GM12801 (cell line): ENCODE measurements around the gene HRAS.

Experiments used
- TF ChIP-seq, protein P1 (sequence below): IDR thresholded peaks from one replicate; pipeline ENCODE4 v1.5.1; 2011; ENCODE audit warnings: control low read depth; ENCODE audit not compliant: insufficient read length; ENCODE audit errors: extremely low read depth

Gene HRAS

GRCh38 chr11:531919-532526 lies 3.4 kb downstream of the HRAS start:
- TF ChIP-seq, protein P1, sequence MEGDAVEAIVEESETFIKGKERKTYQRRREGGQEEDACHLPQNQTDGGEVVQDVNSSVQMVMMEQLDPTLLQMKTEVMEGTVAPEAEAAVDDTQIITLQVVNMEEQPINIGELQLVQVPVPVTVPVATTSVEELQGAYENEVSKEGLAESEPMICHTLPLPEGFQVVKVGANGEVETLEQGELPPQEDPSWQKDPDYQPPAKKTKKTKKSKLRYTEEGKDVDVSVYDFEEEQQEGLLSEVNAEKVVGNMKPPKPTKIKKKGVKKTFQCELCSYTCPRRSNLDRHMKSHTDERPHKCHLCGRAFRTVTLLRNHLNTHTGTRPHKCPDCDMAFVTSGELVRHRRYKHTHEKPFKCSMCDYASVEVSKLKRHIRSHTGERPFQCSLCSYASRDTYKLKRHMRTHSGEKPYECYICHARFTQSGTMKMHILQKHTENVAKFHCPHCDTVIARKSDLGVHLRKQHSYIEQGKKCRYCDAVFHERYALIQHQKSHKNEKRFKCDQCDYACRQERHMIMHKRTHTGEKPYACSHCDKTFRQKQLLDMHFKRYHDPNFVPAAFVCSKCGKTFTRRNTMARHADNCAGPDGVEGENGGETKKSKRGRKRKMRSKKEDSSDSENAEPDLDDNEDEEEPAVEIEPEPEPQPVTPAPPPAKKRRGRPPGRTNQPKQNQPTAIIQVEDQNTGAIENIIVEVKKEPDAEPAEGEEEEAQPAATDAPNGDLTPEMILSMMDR, result no peak

- TF ChIP-seq, protein P1, result no peak
These were observed 4.2 kb downstream of the HRAS start for GRCh38 chr11:530960-531831.

GRCh38 chr11:529728-530411 lies 5.5 kb downstream of the HRAS start:
- TF ChIP-seq, protein P1, result no peak

- TF ChIP-seq, protein P1, result no peak
These were observed 6.3 kb downstream of the HRAS start for GRCh38 chr11:528815-529727.

DNA sequence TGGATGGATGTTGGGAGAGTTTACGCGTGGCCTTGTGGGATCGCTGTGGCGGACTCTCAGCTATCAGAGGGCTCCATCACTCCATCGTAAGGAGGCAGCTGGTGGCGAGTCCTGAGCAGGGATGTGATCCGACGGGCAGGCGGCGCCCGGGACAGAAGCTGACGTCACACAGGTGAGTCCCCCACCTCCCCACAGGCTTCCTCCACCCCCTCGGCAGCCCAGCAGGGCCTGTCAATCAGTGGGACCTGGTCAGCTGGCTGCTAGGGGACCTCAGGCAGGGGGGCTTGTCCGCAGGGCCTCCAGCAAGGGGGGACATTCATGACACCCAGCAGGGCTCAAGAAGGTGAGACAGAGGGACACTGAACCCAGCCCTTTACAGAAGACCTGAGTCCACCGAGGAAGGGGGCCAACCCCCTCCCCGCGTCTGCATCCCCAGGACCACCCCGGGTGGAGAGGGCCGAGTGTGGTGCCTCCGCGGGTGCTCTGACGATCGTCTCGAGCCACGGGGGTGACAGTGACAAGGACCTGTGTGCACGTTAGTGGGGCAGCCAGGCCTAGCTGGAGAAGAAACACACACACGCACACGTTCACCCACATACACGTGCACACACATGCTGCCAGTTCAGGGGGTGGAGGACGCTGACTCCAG lies 7.1 kb downstream of the HRAS start:
- TF ChIP-seq, protein P1, result no peak

- TF ChIP-seq, protein P1, result no peak
These were observed 9.2 kb downstream of the HRAS start for GRCh38 chr11:526192-526591.
